ENCODE data around the gene PBX3.

- TF ChIP-seq CTCF (IDR thresholded peaks at IDR 0.05) (no peak), POLR2A (IDR thresholded peaks at IDR 0.05) (no peak)
Measured at GRCh38 chr9:125946397-125946796, 199.2 kb downstream of the PBX3 start.
